ENCODE data around the gene KYNU.
"Not testable (repeated sequence)": the region's sequence is repeated elsewhere in the genome, so short reads cannot be mapped to it uniquely, and the experiment has no call there.

Gene KYNU

DNA sequence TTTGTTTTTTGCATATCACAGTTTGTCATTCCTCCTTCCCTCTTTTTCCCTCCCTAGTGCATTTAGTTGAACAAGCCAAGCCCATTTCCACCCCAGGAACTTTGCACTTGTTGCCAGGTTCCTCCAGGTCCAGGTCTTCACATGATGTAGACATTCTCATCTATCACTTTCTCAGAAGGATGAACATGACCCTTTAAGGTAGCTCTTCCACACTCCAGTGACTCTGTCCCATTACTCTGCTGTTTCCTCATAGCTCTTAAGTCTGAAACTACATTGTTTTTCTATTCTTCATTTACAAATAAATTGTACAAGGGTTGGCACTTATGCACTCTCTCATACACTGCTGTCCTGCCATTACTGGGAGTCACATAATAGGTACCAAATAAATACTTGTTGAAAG, 6.1 kb downstream of the KYNU start:
- H3K4me3 ChIP-seq (replicated peaks; ENCODE audit: low read depth, low read length): no peak overlapping the region
- no peak for DNase-seq (ENCODE audit: extremely low read depth, low read depth)
- TF ChIP-seq CTCF (IDR thresholded peaks at IDR 0.05; ENCODE audit: low read depth, low read length, missing control alignments): no peak

DNA sequence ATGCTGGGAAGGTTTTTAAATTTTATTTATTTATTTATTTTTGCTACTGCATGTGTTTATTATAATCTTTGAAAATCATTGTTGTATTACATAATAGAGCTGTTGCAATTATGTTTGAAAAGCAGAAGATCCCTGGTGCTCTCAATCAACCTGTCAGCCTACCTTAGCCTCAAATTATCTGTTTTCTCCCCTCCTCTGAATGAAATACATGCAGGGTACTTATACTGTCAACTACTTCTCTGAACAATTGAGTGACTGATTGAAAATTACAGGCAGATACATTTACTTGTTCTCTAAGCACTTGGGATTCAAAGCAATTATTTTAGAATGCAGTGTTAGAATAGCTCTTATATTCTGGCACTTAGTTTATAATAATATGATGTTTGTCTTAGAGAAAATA, 8.1 kb downstream of the KYNU start:
- no peak for DNase-seq (ENCODE audit: extremely low read depth, low read depth)

GRCh38 chr2:142892715-142893114, 15.3 kb downstream of the KYNU start:
- TF ChIP-seq CTCF (IDR thresholded peaks at IDR 0.05; ENCODE audit: low read depth, low read length, missing control alignments): no peak
- no peak for DNase-seq (ENCODE audit: extremely low read depth, low read depth)
- no peak overlapping the region for H3K4me3 ChIP-seq (replicated peaks; ENCODE audit: low read depth, low read length)

More for the DNA sequence above, 8.1 kb downstream of the KYNU start:
- H3K4me3 ChIP-seq (replicated peaks; ENCODE audit: low read depth, low read length): no peak overlapping the region
- TF ChIP-seq CTCF (IDR thresholded peaks at IDR 0.05; ENCODE audit: low read depth, low read length, missing control alignments): no peak

DNA sequence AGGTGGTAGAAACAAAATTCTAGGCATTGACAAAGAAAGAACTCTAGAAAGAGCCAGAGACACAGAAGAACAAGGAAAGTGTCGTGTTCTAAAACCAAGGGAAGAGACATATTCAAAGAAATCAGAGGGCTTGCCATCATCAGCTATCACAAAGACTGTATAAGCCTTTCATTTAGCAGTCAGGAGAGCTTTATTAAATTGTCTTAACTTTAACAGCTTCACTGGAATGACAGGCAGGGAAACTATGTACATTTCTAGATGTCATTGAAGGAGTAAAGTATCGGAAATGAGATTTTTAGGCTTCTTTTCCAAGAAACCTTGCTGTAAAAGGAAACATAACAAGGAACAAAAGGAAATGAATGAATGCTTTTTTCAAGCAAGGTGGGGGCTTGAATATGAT, 15.8 kb downstream of the KYNU start:
- no peak for TF ChIP-seq CTCF (IDR thresholded peaks at IDR 0.05; ENCODE audit: low read depth, low read length, missing control alignments)
- DNase-seq (ENCODE audit: extremely low read depth, low read depth): no peak
- no peak overlapping the region for H3K4me3 ChIP-seq (replicated peaks; ENCODE audit: low read depth, low read length)

DNA sequence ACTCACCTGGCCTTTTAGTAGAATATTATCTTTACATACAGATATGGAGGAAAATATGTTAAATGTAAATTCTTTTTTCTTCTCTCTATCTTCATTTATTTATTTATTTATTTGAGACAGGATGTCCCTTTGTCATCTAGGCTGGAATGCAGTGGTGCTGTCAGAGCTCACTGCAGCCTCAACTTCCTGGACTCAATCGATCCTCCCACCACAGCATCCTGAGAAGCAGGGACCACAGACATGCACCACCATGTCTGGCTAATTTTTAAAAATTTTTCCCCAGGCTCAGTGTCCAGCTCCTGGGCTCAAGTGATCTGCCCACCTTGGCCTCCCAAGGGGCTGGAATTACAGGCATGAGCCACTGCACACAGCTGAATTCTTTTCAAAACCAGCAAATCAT, 20.3 kb downstream of the KYNU start:
- no peak overlapping the region for H3K4me3 ChIP-seq (replicated peaks; ENCODE audit: low read depth, low read length)
- DNase-seq (ENCODE audit: extremely low read depth, low read depth): no peak
- TF ChIP-seq CTCF (IDR thresholded peaks at IDR 0.05; ENCODE audit: low read depth, low read length, missing control alignments): no peak

- not testable (repeated sequence) for H3K4me3 ChIP-seq (replicated peaks; ENCODE audit: low read depth, low read length); DNase-seq (ENCODE audit: extremely low read depth, low read depth)
Observed at GRCh38 chr2:142900327-142900726, 22.9 kb downstream of the KYNU start.

DNA sequence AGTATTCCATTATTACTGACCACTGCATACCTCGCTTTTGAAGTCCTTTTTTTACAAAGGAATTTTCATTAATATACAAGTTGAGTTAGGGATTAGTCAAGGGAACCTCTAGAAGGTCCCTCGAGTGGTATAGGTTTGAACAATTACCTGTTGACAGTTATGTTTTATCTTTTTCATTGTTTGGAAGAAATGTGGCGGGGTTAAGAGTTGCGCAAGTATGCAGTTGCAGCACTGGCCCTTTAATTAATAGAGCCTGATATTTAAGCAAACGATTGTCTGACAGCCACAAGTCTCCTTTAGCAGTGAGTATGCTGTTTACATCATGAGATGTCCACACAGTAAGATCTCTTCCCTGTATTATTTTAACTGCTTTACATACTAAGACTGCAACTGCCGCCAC, 24.3 kb downstream of the KYNU start:
- no peak for DNase-seq (ENCODE audit: extremely low read depth, low read depth)
- no peak for TF ChIP-seq CTCF (IDR thresholded peaks at IDR 0.05; ENCODE audit: low read depth, low read length, missing control alignments)
- H3K4me3 ChIP-seq (replicated peaks; ENCODE audit: low read depth, low read length): no peak overlapping the region

- H3K4me3 ChIP-seq (replicated peaks; ENCODE audit: low read depth, low read length); DNase-seq (ENCODE audit: extremely low read depth, low read depth): not testable (repeated sequence)
Observed at GRCh38 chr2:142903726-142904125, 26.3 kb downstream of the KYNU start.

Data from HFF-Myc (cell line).